ENCODE data around the gene TMC2.
A peak's percentile ranks its signal among the peaks of the same experiment; 100 is the strongest.

Gene TMC2

GRCh38 chr20:2559651-2560050, 23.3 kb downstream of the TMC2 start:
- no peak for DNase-seq (ENCODE audit: low read depth)
- no peak overlapping the region for H3K4me3 ChIP-seq (ENCODE audit: low read length)
- TF ChIP-seq, protein P1, sequence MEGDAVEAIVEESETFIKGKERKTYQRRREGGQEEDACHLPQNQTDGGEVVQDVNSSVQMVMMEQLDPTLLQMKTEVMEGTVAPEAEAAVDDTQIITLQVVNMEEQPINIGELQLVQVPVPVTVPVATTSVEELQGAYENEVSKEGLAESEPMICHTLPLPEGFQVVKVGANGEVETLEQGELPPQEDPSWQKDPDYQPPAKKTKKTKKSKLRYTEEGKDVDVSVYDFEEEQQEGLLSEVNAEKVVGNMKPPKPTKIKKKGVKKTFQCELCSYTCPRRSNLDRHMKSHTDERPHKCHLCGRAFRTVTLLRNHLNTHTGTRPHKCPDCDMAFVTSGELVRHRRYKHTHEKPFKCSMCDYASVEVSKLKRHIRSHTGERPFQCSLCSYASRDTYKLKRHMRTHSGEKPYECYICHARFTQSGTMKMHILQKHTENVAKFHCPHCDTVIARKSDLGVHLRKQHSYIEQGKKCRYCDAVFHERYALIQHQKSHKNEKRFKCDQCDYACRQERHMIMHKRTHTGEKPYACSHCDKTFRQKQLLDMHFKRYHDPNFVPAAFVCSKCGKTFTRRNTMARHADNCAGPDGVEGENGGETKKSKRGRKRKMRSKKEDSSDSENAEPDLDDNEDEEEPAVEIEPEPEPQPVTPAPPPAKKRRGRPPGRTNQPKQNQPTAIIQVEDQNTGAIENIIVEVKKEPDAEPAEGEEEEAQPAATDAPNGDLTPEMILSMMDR (conservative IDR thresholded peaks at IDR 0.05; ENCODE audit: low read depth, low read length), result no peak

GRCh38 chr20:2563116-2563515, 26.7 kb downstream of the TMC2 start:
- TF ChIP-seq, protein P1 (conservative IDR thresholded peaks at IDR 0.05; ENCODE audit: low read depth, low read length), result no peak
- DNase-seq (ENCODE audit: low read depth), result no peak
- no peak overlapping the region for H3K4me3 ChIP-seq (ENCODE audit: low read length)

DNA sequence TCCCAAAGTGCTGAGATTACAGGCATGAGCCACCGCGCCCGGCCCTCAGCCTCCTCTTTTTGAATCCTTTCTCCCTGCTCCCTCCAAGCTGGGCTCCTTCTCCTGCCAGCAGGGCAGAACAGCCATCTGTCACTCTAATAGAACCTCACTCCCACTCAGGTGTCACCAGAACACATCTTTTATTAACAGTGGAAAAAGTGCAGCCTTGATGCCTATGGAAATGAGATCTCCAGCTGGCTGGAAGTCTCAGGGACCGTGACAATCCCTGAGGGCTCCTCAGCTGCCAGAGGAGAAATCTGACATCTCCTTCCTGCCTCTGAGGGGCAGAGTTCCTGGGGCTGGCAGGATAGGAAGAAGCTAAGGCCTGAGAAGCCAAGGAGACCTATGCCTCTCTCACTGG, 28.0 kb downstream of the TMC2 start:
- H3K4me3 ChIP-seq (ENCODE audit: low read length), result no peak overlapping the region
- no peak for DNase-seq (ENCODE audit: low read depth)
- TF ChIP-seq, protein P1 (conservative IDR thresholded peaks at IDR 0.05; ENCODE audit: low read depth, low read length), result no peak

GRCh38 chr20:2575682-2576081, 39.3 kb downstream of the TMC2 start:
- TF ChIP-seq, protein P1 (conservative IDR thresholded peaks at IDR 0.05; ENCODE audit: low read depth, low read length), result no peak
- no peak for DNase-seq (ENCODE audit: low read depth)
- H3K4me3 ChIP-seq (ENCODE audit: low read length), result no peak overlapping the region

DNA sequence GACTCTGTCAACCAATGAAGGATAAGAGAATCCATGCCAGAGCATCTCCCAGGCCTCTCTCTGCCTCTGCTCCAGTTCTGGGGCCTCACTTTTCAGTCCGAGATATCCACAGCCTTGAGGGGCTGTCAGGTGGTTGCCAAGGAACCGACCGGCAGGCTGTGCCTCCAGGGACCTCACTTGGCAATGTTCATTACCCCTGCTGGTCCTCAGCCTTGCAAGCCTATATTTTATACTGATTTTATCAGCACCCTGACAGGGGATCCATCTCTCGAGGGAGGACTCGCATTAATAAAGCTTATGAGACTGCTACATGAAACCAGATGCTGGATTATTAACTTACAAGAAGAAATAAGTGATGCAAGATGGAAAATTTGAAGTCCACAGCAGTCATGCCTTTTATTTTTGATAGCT, 39.9 kb downstream of the TMC2 start:
- H3K4me3 ChIP-seq (ENCODE audit: low read length), result no peak overlapping the region
- no peak for DNase-seq (ENCODE audit: low read depth)
- TF ChIP-seq, protein P1 (conservative IDR thresholded peaks at IDR 0.05; ENCODE audit: low read depth, low read length), result no peak

GRCh38 chr20:2578475-2579192, 42.3 kb downstream of the TMC2 start:
- DNase-seq (ENCODE audit: low read depth), result no peak
- TF ChIP-seq, protein P1 (conservative IDR thresholded peaks at IDR 0.05; ENCODE audit: low read depth, low read length), result no peak
- H3K4me3 ChIP-seq (ENCODE audit: low read length), result no peak overlapping the region

GRCh38 chr20:2585811-2586210, 49.4 kb downstream of the TMC2 start:
- TF ChIP-seq, protein P1 (conservative IDR thresholded peaks at IDR 0.05; ENCODE audit: low read depth, low read length), result no peak
- peak; percentile 39 for DNase-seq (ENCODE audit: low read depth)
- no peak overlapping the region for H3K4me3 ChIP-seq (ENCODE audit: low read length)
